ENCODE results near the gene WWP2. TPM values are rescaled to one million over a fixed set of nuclear protein-coding genes. Genes with fewer than 3 reads are reported as not detected.
"Not testable (repeated sequence)": the region's sequence is repeated elsewhere in the genome, so short reads cannot be mapped to it uniquely, and the experiment has no call there.

WWP2 gene
- total and polyA plus RNA-seq, 7 donors = 12.2 to 26.0 (median 19.0) TPM

DNA sequence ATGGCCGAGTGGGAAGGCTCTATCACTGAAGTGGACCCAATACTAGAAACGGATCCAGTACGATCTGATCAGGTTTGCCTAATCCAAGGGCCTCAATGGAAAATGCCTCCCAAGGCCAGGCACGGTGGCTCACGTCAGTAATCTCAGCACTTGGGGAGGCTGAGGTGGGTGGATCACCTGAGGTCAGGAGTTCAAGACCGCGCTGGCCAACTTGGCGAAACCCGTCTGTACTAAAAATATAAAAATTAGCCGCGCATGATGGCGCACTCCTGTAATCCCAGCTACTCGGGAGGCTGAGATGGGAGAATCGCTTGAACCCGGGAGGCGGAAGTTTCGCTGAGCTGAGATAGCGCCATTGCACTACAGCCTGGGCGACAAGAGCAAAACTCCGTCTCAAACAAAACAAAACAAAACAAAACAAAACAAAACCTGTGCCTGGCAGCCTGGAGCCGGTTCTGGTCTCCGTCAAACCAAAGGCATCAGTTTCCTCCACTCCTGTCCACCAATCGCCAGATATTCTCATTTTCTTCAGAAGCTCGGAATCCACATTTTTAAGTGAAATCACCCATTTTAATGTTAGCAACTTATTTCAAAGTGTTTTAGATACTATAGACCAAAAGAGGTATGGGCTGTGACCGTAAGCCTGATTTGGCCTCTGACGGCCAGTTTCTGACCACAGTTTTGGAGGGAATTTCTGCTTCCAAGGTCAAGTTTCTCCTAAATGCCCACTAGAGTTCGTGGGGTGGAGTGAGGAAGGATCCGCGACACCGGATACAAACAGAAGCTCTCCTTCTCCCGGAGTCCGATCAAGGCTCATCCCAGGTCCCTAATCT lies 36.4 kb upstream of the WWP2 start:
- peak overlapping the region; percentile 80 for H3K27ac ChIP-seq
- peaks cover 18% of the 10 kb centered on the region for H3K4me1 ChIP-seq
- peaks cover 0 to 17% of the 10 kb centered on the region in 2 donors for H3K36me3 ChIP-seq (ENCODE audit: insufficient read depth in 1 of 2, low read depth in 1 of 2)
- DNase-seq (no peak), ATAC-seq (peak in 1 of 4 donors; percentile 10)
- no peaks in the 10 kb centered on the region for H3K9me3 ChIP-seq
- TF ChIP-seq, protein P1, sequence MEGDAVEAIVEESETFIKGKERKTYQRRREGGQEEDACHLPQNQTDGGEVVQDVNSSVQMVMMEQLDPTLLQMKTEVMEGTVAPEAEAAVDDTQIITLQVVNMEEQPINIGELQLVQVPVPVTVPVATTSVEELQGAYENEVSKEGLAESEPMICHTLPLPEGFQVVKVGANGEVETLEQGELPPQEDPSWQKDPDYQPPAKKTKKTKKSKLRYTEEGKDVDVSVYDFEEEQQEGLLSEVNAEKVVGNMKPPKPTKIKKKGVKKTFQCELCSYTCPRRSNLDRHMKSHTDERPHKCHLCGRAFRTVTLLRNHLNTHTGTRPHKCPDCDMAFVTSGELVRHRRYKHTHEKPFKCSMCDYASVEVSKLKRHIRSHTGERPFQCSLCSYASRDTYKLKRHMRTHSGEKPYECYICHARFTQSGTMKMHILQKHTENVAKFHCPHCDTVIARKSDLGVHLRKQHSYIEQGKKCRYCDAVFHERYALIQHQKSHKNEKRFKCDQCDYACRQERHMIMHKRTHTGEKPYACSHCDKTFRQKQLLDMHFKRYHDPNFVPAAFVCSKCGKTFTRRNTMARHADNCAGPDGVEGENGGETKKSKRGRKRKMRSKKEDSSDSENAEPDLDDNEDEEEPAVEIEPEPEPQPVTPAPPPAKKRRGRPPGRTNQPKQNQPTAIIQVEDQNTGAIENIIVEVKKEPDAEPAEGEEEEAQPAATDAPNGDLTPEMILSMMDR (IDR thresholded peaks at IDR 0.05) = no peak
- 66 to 70% (median 66%) methylated on average over 32 of the region's 32 CpGs for WGBS, 3 donors
- intact Hi-C loops (cut with DNase I) = no loop called here
- H3K27me3 ChIP-seq (ENCODE audit: insufficient read depth in 3 of 3, low read length in 2 of 3) = no peaks in the 10 kb centered on the region
- peak overlapping the region; percentile 78 for H3K4me3 ChIP-seq

DNA sequence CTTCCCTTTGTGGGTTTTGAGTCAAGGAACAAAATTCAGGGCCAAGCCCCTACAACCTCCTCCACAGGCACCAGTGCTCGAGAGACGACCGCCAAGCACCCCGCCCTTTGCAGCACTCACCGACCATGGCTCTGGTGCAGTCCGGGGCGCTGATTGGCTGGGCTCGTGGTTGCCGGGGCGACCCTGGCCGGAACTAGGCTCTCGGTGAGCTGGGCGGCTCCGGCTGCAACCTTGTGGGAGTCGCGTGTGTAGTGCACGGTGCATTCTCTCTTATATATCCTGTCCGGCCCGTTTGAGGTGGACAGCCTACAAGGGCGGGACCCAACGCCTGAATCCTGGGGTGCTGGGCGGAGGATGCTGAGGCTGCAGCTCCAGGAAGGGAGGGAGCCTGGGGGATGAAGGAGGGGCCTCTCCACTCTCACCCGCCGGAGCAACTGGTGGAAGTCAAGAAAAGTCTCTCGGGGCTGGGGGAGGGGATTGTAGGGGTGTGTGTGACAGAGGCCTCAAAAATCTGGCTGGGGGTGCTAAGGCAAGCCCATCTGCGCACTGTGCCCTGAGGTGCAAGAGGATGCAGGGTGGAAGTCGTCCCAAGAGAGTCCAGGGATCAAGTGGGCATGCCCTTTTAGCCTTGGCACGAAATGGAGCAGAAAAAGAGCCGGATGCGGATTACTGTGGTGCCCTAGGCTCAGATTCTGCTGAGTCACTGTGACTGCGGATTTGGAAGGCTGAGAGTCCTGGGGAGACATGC lies 35.6 kb upstream of the WWP2 start, which contains the start of gene NQO1:
Gene NQO1 (minus strand): TSS at position 248 of the 748 bp plus-strand sequence. CDS start 121 bp downstream, at position 127.
- DNase-seq (peak; percentile 94 to 95), ATAC-seq (peak; percentile 94 to 96 (median 95))
- H3K4me1 ChIP-seq = peaks cover 18% of the 10 kb centered on the region
- no peaks in the 10 kb centered on the region for H3K9me3 ChIP-seq
- H3K36me3 ChIP-seq (ENCODE audit: insufficient read depth in 1 of 2, low read depth in 1 of 2) = peaks cover 0 to 17% of the 10 kb centered on the region in 2 donors
- WGBS, 3 donors = 1 to 2% (median 1%) methylated on average over 31 of the region's 31 CpGs
- TF ChIP-seq, protein P1 (IDR thresholded peaks at IDR 0.05) = no peak
- intact Hi-C loops (cut with DNase I) = no loop called here
- H3K27ac ChIP-seq = peak within 1 kb of the TSS; percentile 80
- H3K4me3 ChIP-seq = peak within 1 kb of the TSS; percentile 78
- H3K27me3 ChIP-seq (ENCODE audit: insufficient read depth in 3 of 3, low read length in 2 of 3) = no peaks in the 10 kb centered on the region

DNA sequence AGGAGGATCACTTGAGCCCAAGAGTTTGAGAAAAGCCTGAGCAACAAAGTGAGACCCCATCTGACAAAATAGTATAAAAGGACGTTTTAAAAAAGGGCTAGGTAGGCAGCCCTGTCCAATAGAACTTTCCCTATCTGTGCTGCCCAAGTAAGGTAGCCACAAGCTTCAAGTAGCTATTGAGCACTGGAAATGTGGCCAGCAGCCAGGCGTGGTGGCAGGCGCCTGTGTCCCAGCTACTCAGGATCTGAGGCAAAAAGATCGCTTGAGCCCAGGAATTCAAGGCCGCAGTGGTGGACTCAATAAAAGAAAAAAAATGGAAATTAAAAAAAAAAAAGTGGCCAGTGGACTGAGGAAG lies 34.2 kb upstream of the WWP2 start:
- intact Hi-C loops (cut with DNase I) = no loop called here
- Histone ChIP-seq H3K27me3 (ENCODE audit: insufficient read depth in 3 of 3, low read length in 2 of 3) (no peaks in the 10 kb centered on the region), H3K36me3 (ENCODE audit: insufficient read depth in 1 of 2, low read depth in 1 of 2) (peaks cover 0 to 11% of the 10 kb centered on the region in 2 donors), H3K4me1 (peaks cover 18% of the 10 kb centered on the region), H3K9me3 (no peaks in the 10 kb centered on the region), H3K4me3 (peak overlapping the region; percentile 78), H3K27ac (peak overlapping the region; percentile 80)
- TF ChIP-seq, protein P1 (IDR thresholded peaks at IDR 0.05) = no peak
- DNase-seq = no peak
- no peak for ATAC-seq
- 69 to 90% (median 73%) methylated on average over 5 of the region's 5 CpGs for WGBS, 3 donors

DNA sequence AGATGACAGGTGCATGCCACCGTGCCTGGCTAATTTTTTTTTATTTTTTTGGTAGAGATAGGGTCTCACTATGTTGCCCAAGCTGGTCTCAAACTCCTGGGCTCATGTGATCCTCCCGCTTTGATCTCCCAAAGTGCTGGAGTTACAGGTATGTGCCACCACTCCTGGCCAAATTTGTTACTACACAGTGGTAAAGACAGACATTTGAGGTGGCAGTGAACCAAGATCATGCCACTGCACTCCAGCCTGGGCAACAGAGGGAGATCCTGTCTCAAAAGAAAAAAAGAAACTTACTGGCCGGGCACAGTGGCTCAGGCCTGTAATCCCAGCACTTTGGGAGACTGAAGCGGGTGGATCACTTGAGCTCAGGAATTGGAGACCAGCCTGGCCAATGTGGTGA lies 33.1 kb upstream of the WWP2 start:
- DNase-seq; H3K9me3 ChIP-seq; intact Hi-C loops (cut with DNase I); H3K36me3 ChIP-seq (ENCODE audit: insufficient read depth in 1 of 2, low read depth in 1 of 2); H3K4me3 ChIP-seq; H3K27me3 ChIP-seq (ENCODE audit: insufficient read depth in 3 of 3, low read length in 2 of 3); ATAC-seq: not testable (repeated sequence)
- Histone ChIP-seq H3K27ac (peak overlapping the region; percentile 80), H3K4me1 (peaks cover 18% of the 10 kb centered on the region)
- WGBS, 3 donors = 76 to 91% (median 78%) methylated on average over 4 of the region's 4 CpGs

DNA sequence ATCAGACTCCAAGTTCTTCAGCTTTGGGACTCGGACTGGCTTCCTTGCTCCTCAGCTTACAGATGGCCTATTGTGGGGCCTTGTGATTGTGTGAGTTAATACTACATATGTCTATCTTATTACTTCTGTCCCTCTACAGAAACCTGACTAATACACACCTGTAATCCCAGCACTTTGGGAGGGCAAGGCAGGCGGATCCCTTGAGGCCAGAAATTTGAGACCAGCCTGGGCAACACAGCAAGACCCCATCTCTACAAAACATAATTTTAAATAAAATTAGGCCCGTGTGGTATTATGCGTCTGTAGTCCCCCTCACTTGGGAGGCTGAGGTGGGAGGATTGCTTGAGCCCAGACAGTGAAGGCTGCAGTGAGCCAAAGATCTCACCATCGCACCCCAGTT lies 30.9 kb upstream of the WWP2 start:
- H3K9me3 ChIP-seq; intact Hi-C loops (cut with DNase I); H3K27ac ChIP-seq; H3K4me3 ChIP-seq; DNase-seq; H3K4me1 ChIP-seq; H3K36me3 ChIP-seq (ENCODE audit: insufficient read depth in 1 of 2, low read depth in 1 of 2); ATAC-seq; H3K27me3 ChIP-seq (ENCODE audit: insufficient read depth in 3 of 3, low read length in 2 of 3): not testable (repeated sequence)
- WGBS, 3 donors = 76 to 90% (median 80%) methylated on average over 5 of the region's 5 CpGs

All from psoas muscle (tissue), 8 donors.